WTC11 (cell line): ENCODE measurements around the gene NOL4L.

Experiments used
- CBFB ChIP-seq: sonication (generic); formaldehyde crosslinking; IDR thresholded peaks from 2 replicates; pipeline ENCODE4 v1.8.1; 2022; ENCODE audit warnings: mild to moderate bottlenecking, low read depth, missing genetic modification reagents
- CTCF ChIP-seq: fragments of 200-600 bp; IDR thresholded peaks from 2 replicates; pipeline ENCODE4 v1.8.0; 2022; ENCODE audit warnings: antibody characterized with exemption
- SOX15 ChIP-seq: fragments of 250-450 bp; sonication (Bioruptor Pico); IDR thresholded peaks from 2 replicates; pipeline ENCODE4 v1.9.0; 2021; ENCODE audit warnings: mild to moderate bottlenecking

- TF ChIP-seq SOX15 (CRISPR knock-in tag) (no peak), CTCF (no peak), CBFB (CRISPR knock-in tag) (no peak)
Measured at GRCh38 chr20:32594204-32594603, 9.1 kb upstream of the NOL4L start.
